ENCODE data around the gene CPE.

GRCh38 chr4:165384598-165384997, 5.8 kb downstream of the CPE start:
- TF ChIP-seq CTCF (IDR thresholded peaks at IDR 0.05) (no peak), EP300 (IDR thresholded peaks at IDR 0.05; ENCODE audit: low read depth) (no peak)

Measured in transverse colon (tissue), 3 donors.